Measurements from ENCODE around the gene VEGFB. TPM values are rescaled to one million over a fixed set of nuclear protein-coding genes. Genes with fewer than 3 reads are reported as not detected.

Gene VEGFB
- total RNA-seq, 1 experiment from 2014 or later, result 47.5 TPM

GRCh38 chr11:64209563-64209843 lies 24.9 kb upstream of the VEGFB start:
- Histone ChIP-seq H4K20me1 (ENCODE audit: insufficient read depth) (no peaks in the 10 kb centered on the region), H3K9me2 (ENCODE audit: insufficient read depth) (no peaks in the 10 kb centered on the region), H3K4me3 (replicated peaks in 1 of 2; ENCODE audit: low read depth in 1 of 2, low read length in 2 of 2) (no peak overlapping the region), H3K4me1 (ENCODE audit: control insufficient read depth in 1 of 2, insufficient read depth in 2 of 2, low read length in 2 of 2) (peaks cover 0 to 2% of the 10 kb centered on the region in 2 experiments; a peak in 1 of 4 replicates), H3K27ac (ENCODE audit: low read depth, low read length) (no peak overlapping the region), H3K79me2 (ENCODE audit: insufficient read depth, low read length) (no peaks in the 10 kb centered on the region), H3K27me3 (ENCODE audit: insufficient read depth, low read length) (no peaks in the 10 kb centered on the region), H3K9me3 (ENCODE audit: control insufficient read depth in 1 of 2, insufficient read depth in 1 of 2, low read depth in 1 of 2, low read length in 2 of 2) (no peaks in the 10 kb centered on the region), H2AFZ (ENCODE audit: low read depth, low read length, poor library complexity, severe bottlenecking) (no peak overlapping the region), H3K9ac (ENCODE audit: low read length) (no peak overlapping the region), H3K36me3 (ENCODE audit: control insufficient read depth in 1 of 2, insufficient read depth in 2 of 2, low read length in 2 of 2) (peaks cover 12 to 13% of the 10 kb centered on the region in 2 experiments), H3K4me2 (ENCODE audit: low read length) (no peak overlapping the region)
- intact Hi-C loops (cut with micrococcal nuclease), result no loop called here
- ChIA-PET CTCF (no interaction called here), POLR2A (no interaction called here), RAD21 (ENCODE audit: low non-redundant PET in 1 of 2, low total read pairs in 2 of 2, uncharacterized antibody in 2 of 2, unreplicated experiment in 2 of 2) (no interaction called here)
- DNase-seq (ENCODE audit: low read depth, low spot score), result no peak
- no peak for ATAC-seq
- BruUV-seq (replicated peaks), result no TSS peak
- TF ChIP-seq SRF (IDR thresholded peaks at IDR 0.05; ENCODE audit: low read depth) (no peak), TCF7L2 (IDR thresholded peaks at IDR 0.05; ENCODE audit: borderline replicate concordance, extremely low read depth, insufficient read depth, insufficient read length) (no peak), ZNF274 (IDR thresholded peaks at IDR 0.05; ENCODE audit: low read depth, low read length) (no peak), CEBPB (IDR thresholded peaks at IDR 0.05; ENCODE audit: low read depth) (no peak), POLR2A (IDR thresholded peaks at IDR 0.05; ENCODE audit: borderline replicate concordance, extremely low read depth, insufficient read depth, insufficient read length) (no peak), YY1 (IDR thresholded peaks at IDR 0.05; ENCODE audit: extremely low read depth, insufficient replicate concordance, low read depth, low read length) (no peak), EZH2phosphoT487 (IDR thresholded peaks at IDR 0.05; ENCODE audit: borderline replicate concordance) (no peak), FOSL1 (IDR thresholded peaks at IDR 0.05; ENCODE audit: low read depth) (no peak), JUND (IDR thresholded peaks at IDR 0.05) (no peak), SP1 (IDR thresholded peaks at IDR 0.05; ENCODE audit: low read depth) (no peak), CBX3 (IDR thresholded peaks at IDR 0.05; ENCODE audit: low read depth) (no peak), SIN3A (IDR thresholded peaks at IDR 0.05; ENCODE audit: low read depth) (no peak), EZH2 (IDR thresholded peaks at IDR 0.05) (no peak), ZFX (IDR thresholded peaks at IDR 0.05) (no peak), RAD21 (IDR thresholded peaks at IDR 0.05; ENCODE audit: low read depth) (no peak)
- TF ChIP-seq, protein P1, sequence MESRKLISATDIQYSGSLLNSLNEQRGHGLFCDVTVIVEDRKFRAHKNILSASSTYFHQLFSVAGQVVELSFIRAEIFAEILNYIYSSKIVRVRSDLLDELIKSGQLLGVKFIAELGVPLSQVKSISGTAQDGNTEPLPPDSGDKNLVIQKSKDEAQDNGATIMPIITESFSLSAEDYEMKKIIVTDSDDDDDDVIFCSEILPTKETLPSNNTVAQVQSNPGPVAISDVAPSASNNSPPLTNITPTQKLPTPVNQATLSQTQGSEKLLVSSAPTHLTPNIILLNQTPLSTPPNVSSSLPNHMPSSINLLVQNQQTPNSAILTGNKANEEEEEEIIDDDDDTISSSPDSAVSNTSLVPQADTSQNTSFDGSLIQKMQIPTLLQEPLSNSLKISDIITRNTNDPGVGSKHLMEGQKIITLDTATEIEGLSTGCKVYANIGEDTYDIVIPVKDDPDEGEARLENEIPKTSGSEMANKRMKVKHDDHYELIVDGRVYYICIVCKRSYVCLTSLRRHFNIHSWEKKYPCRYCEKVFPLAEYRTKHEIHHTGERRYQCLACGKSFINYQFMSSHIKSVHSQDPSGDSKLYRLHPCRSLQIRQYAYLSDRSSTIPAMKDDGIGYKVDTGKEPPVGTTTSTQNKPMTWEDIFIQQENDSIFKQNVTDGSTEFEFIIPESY (IDR thresholded peaks at IDR 0.05; ENCODE audit: extremely low read depth, insufficient replicate concordance, low read length), result no peak
- TF ChIP-seq, protein P2, sequence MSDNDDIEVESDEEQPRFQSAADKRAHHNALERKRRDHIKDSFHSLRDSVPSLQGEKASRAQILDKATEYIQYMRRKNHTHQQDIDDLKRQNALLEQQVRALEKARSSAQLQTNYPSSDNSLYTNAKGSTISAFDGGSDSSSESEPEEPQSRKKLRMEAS (IDR thresholded peaks at IDR 0.05), result no peak
- TF ChIP-seq, protein P3, sequence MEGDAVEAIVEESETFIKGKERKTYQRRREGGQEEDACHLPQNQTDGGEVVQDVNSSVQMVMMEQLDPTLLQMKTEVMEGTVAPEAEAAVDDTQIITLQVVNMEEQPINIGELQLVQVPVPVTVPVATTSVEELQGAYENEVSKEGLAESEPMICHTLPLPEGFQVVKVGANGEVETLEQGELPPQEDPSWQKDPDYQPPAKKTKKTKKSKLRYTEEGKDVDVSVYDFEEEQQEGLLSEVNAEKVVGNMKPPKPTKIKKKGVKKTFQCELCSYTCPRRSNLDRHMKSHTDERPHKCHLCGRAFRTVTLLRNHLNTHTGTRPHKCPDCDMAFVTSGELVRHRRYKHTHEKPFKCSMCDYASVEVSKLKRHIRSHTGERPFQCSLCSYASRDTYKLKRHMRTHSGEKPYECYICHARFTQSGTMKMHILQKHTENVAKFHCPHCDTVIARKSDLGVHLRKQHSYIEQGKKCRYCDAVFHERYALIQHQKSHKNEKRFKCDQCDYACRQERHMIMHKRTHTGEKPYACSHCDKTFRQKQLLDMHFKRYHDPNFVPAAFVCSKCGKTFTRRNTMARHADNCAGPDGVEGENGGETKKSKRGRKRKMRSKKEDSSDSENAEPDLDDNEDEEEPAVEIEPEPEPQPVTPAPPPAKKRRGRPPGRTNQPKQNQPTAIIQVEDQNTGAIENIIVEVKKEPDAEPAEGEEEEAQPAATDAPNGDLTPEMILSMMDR (IDR thresholded peaks at IDR 0.05 in 2 of 3, conservative IDR thresholded peaks at IDR 0.05 in 1 of 3; ENCODE audit: borderline replicate concordance in 1 of 3, insufficient read depth in 1 of 3, low read depth in 2 of 3, low read length in 2 of 3), result no peak
- TF ChIP-seq, protein P4, sequence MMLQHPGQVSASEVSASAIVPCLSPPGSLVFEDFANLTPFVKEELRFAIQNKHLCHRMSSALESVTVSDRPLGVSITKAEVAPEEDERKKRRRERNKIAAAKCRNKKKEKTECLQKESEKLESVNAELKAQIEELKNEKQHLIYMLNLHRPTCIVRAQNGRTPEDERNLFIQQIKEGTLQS (IDR thresholded peaks at IDR 0.05), result no peak
